Measurements from ENCODE around the gene PHYHD1. TPM values are rescaled to one million over a fixed set of nuclear protein-coding genes. Genes with fewer than 3 reads are reported as not detected.

PHYHD1 gene
- 0.79 and 1.3 TPM in 2 replicates for total RNA-seq

GRCh38 chr9:128920381-128921058, at the start of gene PHYHD1:
Gene PHYHD1, plus strand, starts transcription at chr9:128920982. Its CDS starts 1,342 bp downstream, at chr9:128922324.

GRCh38 chr9:128881884-128882676, 38.7 kb upstream of the PHYHD1 start, which contains the start of the genes KYAT1 and LRRC8A:
Gene KYAT1, minus strand, starts transcription at chr9:128881950. Its CDS starts 36,545 bp downstream, at chr9:128845405.
Gene LRRC8A, plus strand, starts transcription at chr9:128882133. Its CDS starts 25,032 bp downstream, at chr9:128907165.

GRCh38 chr9:128947527-128948301, 26.9 kb downstream of the PHYHD1 start, which contains the start of the genes DOLK and NUP188:
Gene DOLK, minus strand, starts transcription at chr9:128947603. Its CDS starts 300 bp downstream, at chr9:128947303.
Gene NUP188, plus strand, starts transcription at chr9:128947699. Its CDS starts 21 bp downstream, at chr9:128947720.

Other genes starting within 250 kb of the PHYHD1 start
- 676 and 721 TPM in 2 replicates for gene SET, start 231.8 kb upstream of the PHYHD1 start, total RNA-seq
- gene PKN3, start 218.5 kb upstream of the PHYHD1 start, total RNA-seq = 20.6 and 31.9 TPM in 2 replicates
- gene ZDHHC12, start 196.9 kb upstream of the PHYHD1 start, total RNA-seq = 21.4 and 27.4 TPM in 2 replicates
- gene ZER1, start 149.1 kb upstream of the PHYHD1 start, total RNA-seq = 13.0 and 16.4 TPM in 2 replicates
- 20.5 and 22.1 TPM in 2 replicates for gene TBC1D13, start 133.7 kb upstream of the PHYHD1 start, total RNA-seq
- gene ENDOG, start 102.5 kb upstream of the PHYHD1 start, total RNA-seq = 18.3 and 20.5 TPM in 2 replicates
- gene SPOUT1, start 91.2 kb upstream of the PHYHD1 start, total RNA-seq = 20.5 and 22.8 TPM in 2 replicates
- gene KYAT1, start 39.0 kb upstream of the PHYHD1 start, total RNA-seq = 8.5 and 9.0 TPM in 2 replicates
- 118 and 154 TPM in 2 replicates for gene LRRC8A, start 38.8 kb upstream of the PHYHD1 start, total RNA-seq
- 20.5 and 25.9 TPM in 2 replicates for gene DOLK, start 26.6 kb downstream of the PHYHD1 start, total RNA-seq
- gene NUP188, start 26.7 kb downstream of the PHYHD1 start, total RNA-seq = 76.3 and 85.9 TPM in 2 replicates
- gene SH3GLB2, start 107.3 kb downstream of the PHYHD1 start, total RNA-seq = 38.4 and 44.7 TPM in 2 replicates
- gene MIGA2, start 115.6 kb downstream of the PHYHD1 start, total RNA-seq = 18.2 and 24.1 TPM in 2 replicates
- 12.6 and 12.9 TPM in 2 replicates for gene DOLPP1, start 160.1 kb downstream of the PHYHD1 start, total RNA-seq
- 27.6 and 27.7 TPM in 2 replicates for gene CRAT, start 189.8 kb downstream of the PHYHD1 start, total RNA-seq
- 82.3 and 87.6 TPM in 2 replicates for gene PTPA, start 190.4 kb downstream of the PHYHD1 start, total RNA-seq